ENCODE measurements around the gene RNF31. TPM values are rescaled to one million over a fixed set of nuclear protein-coding genes. Genes with fewer than 3 reads are reported as not detected.

Gene RNF31
- total and polyA plus RNA-seq, 2 of the 13 experiments (the other 11 are each of a cell fraction or from before 2014, with no cell fraction given): 48.2 to 86.8 TPM

GRCh38 chr14:24132061-24132685 is 15.1 kb upstream of the RNF31 start (continued):
- TF ChIP-seq ZNF670 (CRISPR knock-in tag; IDR thresholded peaks at IDR 0.05; ENCODE audit: borderline replicate concordance) (no peak), TRIM22 (IDR thresholded peaks at IDR 0.05) (no peak), ZNF292 (CRISPR knock-in tag; IDR thresholded peaks at IDR 0.05; ENCODE audit: borderline replicate concordance, low read depth) (no peak), PREB (CRISPR knock-in tag; IDR thresholded peaks at IDR 0.05) (0 out of 2 replicates have a peak, but pooled peaks have one; percentile 87), ZFP62 (CRISPR knock-in tag; IDR thresholded peaks at IDR 0.05) (peak; percentile 67; the same call in 1 of the 2 replicates), ZNF598 (CRISPR knock-in tag; IDR thresholded peaks at IDR 0.05; ENCODE audit: borderline replicate concordance) (peak; percentile 36; the same call in 1 of the 2 replicates), MAFF (IDR thresholded peaks at IDR 0.05; ENCODE audit: low read depth, low read length) (no peak), ZNF138 (CRISPR knock-in tag; IDR thresholded peaks at IDR 0.05; ENCODE audit: low read depth) (no peak), ZNF724P (CRISPR knock-in tag; IDR thresholded peaks at IDR 0.05; ENCODE audit: borderline replicate concordance) (no peak), ZNF251 (CRISPR knock-in tag; IDR thresholded peaks at IDR 0.05) (no peak), PLSCR1 (CRISPR knock-in tag; IDR thresholded peaks at IDR 0.05; ENCODE audit: borderline replicate concordance) (no peak), ZNF619 (CRISPR knock-in tag; IDR thresholded peaks at IDR 0.05) (peak; percentile 46; the same call in 1 of the 2 replicates), CERS6 (CRISPR knock-in tag; IDR thresholded peaks at IDR 0.05) (0 out of 2 replicates have a peak, but pooled peaks have one; percentile 60), ZBTB33 (CRISPR knock-in tag; IDR thresholded peaks at IDR 0.05) (peak; percentile 70), PAXIP1 (CRISPR knock-in tag; conservative IDR thresholded peaks at IDR 0.05) (no peak), ZNF232 (CRISPR knock-in tag; IDR thresholded peaks at IDR 0.05; ENCODE audit: borderline replicate concordance) (peak; percentile 71; the same call in 1 of the 2 replicates), ZBTB38 (CRISPR knock-in tag; IDR thresholded peaks at IDR 0.05) (peak; percentile 96)

Measured in HepG2 (cell line).